GM10266 (cell line): ENCODE results near the gene MTHFD1L.

ENCODE experiments used
- DNase-seq: peaks from one replicate; pipeline ENCODE4 v3.0.0; 2012; ENCODE audit errors: extremely low spot score
- TF ChIP-seq, protein P1 (sequence below): IDR thresholded peaks from 2 replicates; pipeline ENCODE4 v1.5.1; 2012; ENCODE audit warnings: mild to moderate bottlenecking, low read depth; ENCODE audit not compliant: control insufficient read depth, insufficient read depth; ENCODE audit errors: missing control alignments

MTHFD1L gene

DNA sequence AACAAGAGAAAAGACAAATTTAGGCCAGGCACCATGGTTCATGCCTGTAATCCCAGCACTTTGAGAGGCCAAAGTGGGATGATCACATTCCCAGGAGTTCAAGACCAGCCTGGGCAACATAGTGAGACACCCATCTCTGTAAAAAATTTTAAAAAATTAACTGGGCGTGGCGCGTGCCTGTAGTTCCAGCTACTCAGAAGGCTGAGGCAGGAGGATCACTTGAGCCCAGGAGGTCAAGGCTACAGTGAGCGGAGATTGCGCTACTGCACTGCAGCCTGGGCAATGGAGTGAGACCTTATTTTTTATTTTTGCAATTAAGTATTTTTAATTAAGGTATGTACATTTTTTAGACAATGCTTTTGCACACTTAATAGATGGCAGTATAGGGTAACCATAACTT, 3.3 kb downstream of the MTHFD1L start:
- TF ChIP-seq, protein P1, sequence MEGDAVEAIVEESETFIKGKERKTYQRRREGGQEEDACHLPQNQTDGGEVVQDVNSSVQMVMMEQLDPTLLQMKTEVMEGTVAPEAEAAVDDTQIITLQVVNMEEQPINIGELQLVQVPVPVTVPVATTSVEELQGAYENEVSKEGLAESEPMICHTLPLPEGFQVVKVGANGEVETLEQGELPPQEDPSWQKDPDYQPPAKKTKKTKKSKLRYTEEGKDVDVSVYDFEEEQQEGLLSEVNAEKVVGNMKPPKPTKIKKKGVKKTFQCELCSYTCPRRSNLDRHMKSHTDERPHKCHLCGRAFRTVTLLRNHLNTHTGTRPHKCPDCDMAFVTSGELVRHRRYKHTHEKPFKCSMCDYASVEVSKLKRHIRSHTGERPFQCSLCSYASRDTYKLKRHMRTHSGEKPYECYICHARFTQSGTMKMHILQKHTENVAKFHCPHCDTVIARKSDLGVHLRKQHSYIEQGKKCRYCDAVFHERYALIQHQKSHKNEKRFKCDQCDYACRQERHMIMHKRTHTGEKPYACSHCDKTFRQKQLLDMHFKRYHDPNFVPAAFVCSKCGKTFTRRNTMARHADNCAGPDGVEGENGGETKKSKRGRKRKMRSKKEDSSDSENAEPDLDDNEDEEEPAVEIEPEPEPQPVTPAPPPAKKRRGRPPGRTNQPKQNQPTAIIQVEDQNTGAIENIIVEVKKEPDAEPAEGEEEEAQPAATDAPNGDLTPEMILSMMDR: no peak
- DNase-seq: no peak

DNA sequence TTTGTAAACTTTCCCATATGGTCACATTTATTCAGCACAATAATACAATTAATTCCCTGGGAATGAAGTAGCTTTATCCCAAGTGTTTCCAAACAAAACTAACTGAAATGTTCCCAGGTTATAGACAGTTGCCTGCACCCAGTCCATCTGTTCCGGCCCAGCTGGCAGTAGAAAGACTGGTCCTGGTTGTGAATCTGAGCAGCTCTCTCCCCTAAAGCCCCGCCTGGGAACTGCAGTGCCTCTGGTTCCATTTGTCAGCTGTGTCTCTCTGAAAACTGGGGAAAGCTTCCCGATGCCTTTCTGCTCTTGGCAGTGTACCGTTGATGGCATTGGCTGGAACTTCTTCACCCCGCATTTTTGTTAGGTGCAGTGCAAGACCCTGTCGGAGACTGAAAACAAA, 8.7 kb downstream of the MTHFD1L start:
- TF ChIP-seq, protein P1: no peak
- no peak for DNase-seq

DNA sequence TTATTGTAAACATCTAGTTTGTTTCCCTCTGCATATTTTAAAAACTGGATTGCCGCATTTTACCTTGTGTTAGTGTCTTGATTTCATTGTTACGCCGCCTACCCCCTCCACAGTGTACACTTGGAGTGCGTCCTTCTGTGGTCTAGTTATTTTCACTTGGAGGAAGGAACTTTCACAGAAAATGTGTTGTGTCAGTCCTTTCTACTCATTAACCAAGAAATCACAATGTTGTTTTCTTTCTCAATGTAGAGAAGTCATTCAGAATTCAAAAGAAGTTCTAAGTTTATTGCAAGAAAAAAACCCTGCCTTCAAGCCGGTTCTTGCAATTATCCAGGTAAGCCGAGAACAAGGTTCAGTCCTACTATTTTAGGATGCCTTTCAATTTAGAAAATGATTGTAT, 10.3 kb downstream of the MTHFD1L start:
- DNase-seq: no peak
- TF ChIP-seq, protein P1: no peak

DNA sequence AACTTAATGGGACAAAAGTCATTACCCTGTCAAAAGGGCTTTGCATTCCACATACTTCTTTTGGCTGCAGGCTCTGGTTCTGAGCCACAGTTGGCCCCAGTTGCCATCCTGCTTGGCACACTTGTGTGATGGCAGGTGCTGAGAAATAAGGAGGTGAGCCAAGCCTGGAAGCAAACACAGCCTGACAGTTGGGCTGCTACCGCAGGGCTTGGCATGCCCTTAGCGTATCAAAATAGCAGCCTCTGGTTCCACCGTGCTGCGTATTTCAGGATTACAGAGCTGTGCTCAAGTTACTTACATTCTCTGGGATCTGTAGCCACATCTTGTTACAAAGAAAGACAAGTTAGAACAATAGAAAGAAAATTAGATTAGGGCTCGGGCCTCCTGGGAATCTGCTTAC, 11.1 kb downstream of the MTHFD1L start:
- TF ChIP-seq, protein P1: no peak
- no peak for DNase-seq

DNA sequence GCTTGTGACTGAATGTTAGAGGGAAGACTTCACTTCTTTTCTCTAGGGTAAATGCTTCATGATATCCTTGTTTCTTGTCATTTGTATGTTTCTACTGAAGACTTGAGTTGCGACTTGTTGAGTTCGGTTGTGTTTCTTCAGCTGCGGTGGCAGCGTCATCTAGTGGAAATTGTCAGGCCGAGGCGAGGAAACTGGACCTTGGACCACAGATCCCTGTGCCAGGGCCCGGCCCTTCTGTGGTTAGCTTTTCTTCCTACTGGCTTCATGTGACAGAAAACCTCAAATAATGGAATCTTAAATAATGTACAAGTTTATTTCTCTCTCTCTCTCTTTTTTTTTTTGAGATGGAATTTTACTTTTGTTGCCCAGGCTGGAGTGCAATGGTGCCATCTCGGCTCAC, 12.4 kb downstream of the MTHFD1L start:
- TF ChIP-seq, protein P1: no peak
- DNase-seq: no peak

DNA sequence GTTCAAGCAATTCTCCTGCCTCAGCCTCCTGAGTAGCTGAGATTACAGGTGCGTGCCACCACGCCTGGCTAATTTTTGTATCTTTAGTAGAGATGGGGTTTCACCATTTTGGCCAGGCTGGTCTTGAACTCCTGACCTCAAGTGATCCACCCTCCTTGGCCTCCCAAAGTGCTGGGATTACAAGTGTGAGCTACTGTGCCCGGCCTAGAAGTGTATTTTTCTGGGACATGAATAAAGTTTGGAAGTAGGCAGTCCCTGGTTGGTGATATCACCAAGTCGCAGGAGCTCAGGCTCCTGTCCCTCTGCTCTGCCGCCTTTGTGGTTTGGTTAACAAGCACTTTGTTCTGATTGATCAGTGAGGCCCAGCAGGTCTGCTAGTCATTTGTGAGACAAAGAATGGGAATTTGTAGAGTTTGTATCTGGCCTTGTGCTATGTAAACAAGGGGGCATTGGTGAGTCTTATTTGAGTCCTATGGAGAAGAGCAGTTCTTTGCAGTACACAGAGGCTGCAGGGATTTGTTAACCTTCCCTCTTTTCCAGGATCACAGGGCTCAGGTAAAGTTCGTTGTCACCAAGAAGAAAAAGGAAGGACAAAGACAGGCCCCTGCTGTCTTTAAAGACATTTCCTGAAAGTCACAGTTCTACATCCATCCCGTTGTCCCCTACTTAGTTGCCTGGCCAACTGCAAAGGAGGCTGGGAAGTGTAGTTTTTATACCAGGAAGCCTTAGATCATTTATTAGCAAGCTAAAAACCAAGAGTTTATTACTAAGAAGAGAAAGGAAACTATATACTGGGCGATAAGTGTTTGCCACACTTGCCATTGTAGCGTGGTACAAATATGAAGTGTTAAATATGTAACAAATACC, 13.1 kb downstream of the MTHFD1L start:
- TF ChIP-seq, protein P1: no peak
- DNase-seq: no peak

DNA sequence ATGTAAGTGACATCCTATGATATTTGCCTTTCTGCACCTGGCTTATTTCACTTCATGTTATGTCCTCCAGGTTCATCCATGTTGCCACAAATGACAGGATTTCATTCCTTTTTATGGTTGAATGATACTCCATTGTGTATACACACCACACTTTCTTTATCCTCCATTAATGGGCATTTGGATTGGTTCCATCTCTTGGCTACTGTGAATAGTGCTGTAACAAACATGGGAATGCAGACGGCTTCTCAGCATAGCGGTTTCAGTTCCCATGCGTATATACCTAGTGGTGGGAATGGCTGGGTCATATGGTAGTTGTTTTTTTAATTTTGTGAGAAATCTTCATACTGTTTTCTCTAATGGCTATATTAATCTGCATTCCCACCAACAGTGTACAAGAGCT, 14.8 kb downstream of the MTHFD1L start:
- DNase-seq: no peak
- TF ChIP-seq, protein P1: no peak
